GM12892 (cell line): ENCODE measurements around the gene NOMO2.
"Not testable (repeated sequence)": the region's sequence is repeated elsewhere in the genome, so short reads cannot be mapped to it uniquely, and the experiment has no call there.

Experiments
- DNase-seq: peaks from one replicate; pipeline ENCODE4 v3.0.0; 2011; ENCODE audit not compliant: insufficient read length
- FAIRE-seq: peaks from 2 replicates; lab custom pipeline; 2011; peaks lifted over from hg19 to GRCh38; lab: Jason Lieb, UNC

Gene NOMO2

DNA sequence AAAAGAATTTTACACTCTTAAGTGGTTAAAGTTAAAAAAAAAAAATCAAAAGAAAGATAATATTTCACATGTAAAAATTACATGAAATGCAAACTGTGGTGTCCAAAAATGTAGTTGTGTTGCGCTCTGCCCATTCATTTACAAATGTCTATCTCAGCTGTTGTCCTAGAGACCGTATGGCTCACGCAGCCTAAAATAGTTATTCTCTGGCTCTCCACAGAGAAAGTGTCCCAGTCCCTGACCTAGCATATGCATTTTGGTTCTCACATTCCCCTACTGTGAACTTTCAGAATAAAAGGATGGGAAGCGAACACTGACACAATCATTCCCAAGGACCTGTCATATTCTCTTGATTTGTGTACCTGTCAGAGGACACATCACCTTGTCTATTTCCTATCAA lies 27.6 kb downstream of the NOMO2 start:
- FAIRE-seq = not testable (repeated sequence)

DNA sequence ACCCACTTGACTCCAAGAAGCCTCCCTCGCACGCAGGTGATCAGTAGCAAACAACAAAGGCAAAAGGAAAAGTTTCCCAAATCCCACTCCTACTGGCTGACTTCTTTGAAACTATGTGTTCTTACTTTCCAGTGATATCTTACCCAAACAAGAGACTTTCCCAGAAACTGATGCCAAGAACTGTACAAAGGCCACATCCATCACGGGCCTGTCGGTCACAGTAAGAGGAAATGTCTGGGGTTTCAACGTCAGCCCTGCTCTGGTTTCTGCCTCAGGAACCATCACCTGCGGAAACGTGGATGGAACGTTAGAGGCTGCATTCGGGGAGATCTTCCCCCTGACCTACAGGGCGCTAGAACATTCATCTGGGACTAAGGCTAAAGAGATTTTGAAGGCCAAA lies 30.6 kb downstream of the NOMO2 start:
- FAIRE-seq, DNase-seq: not testable (repeated sequence)

More for the DNA sequence above, 27.6 kb downstream of the NOMO2 start:
- not testable (repeated sequence) for DNase-seq

GRCh38 chr16:18530329-18530728 lies 31.6 kb downstream of the NOMO2 start:
- not testable (repeated sequence) for FAIRE-seq, DNase-seq

GRCh38 chr16:18526547-18526946 lies 35.4 kb downstream of the NOMO2 start:
- FAIRE-seq, DNase-seq: not testable (repeated sequence)

- not testable (repeated sequence) for DNase-seq, FAIRE-seq
These were observed 35.9 kb downstream of the NOMO2 start for GRCh38 chr16:18525882-18526482.

DNA sequence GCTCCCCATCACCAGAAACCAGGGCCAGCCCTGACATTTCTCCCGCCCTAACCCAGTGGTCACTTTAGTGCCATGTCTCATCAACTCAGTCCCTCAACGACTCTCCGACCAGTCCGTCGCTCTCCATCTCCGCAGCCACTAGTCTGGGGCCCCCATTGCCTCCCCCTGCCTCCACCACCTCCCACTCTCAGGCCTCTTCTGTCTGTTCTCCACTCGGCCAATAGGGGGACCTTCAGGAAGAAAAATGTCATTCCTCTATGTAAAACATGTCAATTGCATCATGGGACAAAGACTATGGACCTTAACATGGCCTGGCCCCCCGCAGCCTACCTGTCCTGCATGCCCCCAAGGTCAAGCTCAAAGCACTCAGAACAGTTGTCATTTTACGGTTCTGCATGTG lies 39.3 kb downstream of the NOMO2 start:
- FAIRE-seq, DNase-seq: not testable (repeated sequence)

DNA sequence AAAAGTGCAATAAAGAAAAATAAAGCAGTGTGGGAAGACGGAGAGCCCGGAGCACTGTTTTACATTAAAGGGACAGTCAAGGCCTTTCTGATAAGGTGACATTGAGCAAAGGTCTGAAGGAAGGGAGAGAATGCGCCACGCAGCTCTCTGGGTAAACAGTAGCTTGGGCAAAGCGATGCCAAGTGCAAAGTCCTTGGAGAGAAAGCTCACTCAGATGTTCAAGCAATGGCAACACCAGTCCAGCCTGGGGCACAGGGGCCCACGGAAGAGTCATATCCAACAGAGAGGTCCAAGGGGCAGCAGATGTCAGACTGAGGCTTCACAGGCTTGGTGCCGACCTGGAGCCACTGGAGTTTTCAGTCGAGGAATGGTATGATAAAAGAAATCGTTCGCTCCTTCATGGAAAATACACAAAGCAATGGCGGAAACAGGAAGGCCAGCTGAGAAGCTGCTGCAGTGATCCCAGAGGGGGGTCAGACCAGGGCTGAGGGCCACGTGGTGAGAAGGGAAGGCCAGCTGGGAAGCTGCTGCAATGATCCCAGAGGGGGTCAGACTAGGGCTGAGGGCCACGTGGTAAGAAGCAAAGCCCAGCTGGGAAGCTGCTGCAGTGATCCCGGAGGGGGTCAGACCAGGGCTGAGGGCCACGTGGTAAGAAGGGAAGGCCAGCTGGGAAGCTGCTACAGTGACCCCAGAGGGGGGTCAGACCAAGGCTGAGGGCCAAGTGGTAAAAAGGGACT lies 40.3 kb downstream of the NOMO2 start:
- FAIRE-seq, DNase-seq: not testable (repeated sequence)

GRCh38 chr16:18518536-18519283 lies 43.2 kb downstream of the NOMO2 start:
- not testable (repeated sequence) for DNase-seq, FAIRE-seq

DNA sequence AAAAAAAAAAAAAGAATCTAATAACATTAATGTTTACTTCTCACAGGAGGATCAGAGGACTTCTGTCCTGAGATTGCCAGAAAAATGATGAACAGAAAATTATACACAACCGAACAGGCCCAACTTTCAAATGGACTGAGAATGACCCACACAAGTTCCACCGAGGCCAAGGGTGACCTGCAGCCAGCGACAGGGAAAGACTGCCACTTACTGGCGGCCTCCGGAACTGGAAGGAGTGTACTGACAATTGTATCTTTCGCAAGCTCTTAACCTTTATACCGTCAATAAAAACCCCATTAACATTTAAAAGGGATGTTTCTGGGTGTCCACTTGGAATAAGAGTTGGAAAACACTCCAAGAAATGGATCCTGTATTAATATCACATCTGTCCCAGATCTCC lies 63.5 kb downstream of the NOMO2 start:
- DNase-seq, FAIRE-seq: not testable (repeated sequence)

- DNase-seq, FAIRE-seq: not testable (repeated sequence)
These were observed 64.9 kb downstream of the NOMO2 start for GRCh38 chr16:18497032-18497431.

DNA sequence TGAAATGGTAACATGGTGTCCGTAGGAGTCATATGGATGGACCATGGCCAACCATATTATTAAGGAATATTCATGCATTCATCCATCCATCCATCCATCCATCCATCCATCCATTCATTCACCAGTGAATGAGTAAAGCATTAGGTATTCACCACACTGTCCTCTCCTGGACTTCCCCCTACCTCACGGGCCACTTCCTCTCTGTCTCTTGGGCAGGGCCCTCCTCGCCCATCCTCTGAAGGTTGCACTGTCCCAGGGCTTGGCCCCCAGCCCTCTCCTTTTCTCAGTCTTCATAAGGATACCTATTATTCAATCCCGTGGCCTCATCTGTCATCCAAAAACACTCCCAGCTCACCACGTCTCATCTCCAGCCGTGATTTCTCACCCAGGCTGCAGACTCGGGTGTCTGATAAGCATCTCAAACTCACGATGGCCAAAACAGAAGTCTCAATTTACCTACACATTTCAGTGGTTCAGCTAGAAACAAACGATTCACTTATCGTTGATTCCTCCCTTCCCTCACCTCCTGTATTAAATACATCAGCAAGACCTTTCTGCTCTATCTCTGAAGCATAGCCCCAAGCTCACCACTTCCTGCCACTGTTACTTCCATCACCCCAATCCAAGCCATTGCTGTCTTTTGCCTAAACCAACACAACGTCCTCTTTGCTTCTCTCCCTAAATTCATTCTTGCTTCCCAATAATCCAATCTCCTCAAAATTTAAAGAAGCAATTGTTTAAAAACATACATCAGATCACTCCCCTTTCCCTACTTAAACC lies 69.6 kb downstream of the NOMO2 start:
- DNase-seq, FAIRE-seq: not testable (repeated sequence)

GRCh38 chr16:18436025-18436424 lies 125.9 kb downstream of the NOMO2 start:
- DNase-seq, FAIRE-seq: not testable (repeated sequence)

DNA sequence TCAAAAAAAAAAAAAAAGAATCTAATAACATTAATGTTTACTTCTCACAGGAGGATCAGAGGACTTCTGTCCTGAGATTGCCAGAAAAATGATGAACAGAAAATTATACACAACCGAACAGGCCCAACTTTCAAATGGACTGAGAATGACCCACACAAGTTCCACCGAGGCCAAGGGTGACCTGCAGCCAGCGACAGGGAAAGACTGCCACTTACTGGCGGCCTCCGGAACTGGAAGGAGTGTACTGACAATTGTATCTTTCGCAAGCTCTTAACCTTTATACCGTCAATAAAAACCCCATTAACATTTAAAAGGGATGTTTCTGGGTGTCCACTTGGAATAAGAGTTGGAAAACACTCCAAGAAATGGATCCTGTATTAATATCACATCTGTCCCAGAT lies 146.1 kb downstream of the NOMO2 start:
- DNase-seq, FAIRE-seq: not testable (repeated sequence)

DNA sequence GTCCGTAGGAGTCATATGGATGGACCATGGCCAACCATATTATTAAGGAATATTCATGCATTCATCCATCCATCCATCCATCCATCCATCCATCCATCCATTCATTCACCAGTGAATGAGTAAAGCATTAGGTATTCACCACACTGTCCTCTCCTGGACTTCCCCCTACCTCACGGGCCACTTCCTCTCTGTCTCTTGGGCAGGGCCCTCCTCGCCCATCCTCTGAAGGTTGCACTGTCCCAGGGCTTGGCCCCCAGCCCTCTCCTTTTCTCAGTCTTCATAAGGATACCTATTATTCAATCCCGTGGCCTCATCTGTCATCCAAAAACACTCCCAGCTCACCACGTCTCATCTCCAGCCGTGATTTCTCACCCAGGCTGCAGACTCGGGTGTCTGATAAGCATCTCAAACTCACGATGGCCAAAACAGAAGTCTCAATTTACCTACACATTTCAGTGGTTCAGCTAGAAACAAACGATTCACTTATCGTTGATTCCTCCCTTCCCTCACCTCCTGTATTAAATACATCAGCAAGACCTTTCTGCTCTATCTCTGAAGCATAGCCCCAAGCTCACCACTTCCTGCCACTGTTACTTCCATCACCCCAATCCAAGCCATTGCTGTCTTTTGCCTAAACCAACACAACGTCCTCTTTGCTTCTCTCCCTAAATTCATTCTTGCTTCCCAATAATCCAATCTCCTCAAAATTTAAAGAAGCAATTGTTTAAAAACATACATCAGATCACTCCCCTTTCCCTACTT lies 152.2 kb downstream of the NOMO2 start:
- not testable (repeated sequence) for FAIRE-seq, DNase-seq

DNA sequence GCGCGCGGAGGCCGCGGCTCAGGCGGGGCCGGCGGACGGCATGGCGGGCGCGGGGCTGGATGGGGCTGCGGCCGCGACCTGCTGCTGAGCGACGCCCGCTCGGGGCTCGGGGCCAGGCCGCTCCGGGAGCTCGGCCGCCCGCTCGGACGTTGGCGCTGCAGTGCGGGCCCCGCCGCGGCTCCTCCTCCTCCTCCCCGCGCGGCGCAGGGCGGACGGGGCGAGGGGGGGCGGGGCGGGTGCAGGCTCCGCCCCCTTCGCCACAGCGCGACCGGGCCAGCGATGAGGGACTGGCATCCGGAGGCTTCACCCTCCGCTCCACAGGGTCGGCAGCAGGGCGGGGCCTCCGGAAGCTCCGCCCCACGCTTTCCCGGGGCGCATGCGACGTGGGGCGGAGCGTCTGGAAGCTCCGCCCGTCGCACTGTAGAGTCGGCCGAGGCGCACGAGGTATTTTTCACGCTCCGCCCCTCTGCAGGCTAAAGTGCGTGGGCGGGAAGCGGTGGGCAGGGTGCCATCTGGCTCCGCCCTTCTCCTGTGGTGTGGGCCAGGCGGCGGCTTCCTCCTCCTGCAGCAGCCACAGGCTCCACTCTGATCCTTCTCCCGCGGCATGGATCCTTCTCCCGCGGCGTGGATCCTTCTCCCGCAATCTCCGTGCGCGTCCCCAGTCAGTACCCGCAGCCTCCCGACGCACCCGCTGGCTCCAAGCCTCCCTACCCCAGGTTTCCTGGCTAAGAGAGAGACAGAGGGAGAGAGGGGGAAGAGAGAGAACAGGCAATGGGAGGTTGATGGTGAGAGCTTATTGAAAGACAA lies 159.8 kb downstream of the NOMO2 start:
- DNase-seq, FAIRE-seq: not testable (repeated sequence)

DNA sequence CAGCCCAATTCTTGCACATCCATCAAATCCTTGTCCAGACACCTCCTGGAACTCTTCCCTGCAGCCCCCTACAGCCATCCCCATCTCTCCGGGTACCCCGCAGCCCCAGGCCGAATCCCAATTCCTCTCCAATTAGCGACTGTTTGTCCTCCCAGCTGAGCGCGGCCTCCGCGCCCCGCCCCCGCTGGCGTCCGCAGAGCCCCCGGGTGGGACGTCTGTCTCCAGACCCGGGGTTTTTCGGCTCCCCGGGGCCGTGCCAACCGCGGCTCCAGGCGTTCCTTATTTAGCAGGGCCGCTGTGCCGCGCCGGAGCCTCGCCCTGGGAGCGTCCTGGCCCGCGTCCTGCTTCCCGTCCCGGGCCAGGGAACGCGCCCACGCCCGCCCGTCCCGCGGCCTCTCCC lies 160.7 kb downstream of the NOMO2 start:
- FAIRE-seq, DNase-seq: not testable (repeated sequence)

- FAIRE-seq = not testable (repeated sequence)
These were observed 167.5 kb downstream of the NOMO2 start for GRCh38 chr16:18394363-18394762.

GRCh38 chr16:18387767-18388166 lies 174.1 kb downstream of the NOMO2 start:
- not testable (repeated sequence) for DNase-seq, FAIRE-seq

More at GRCh38 chr16:18394363-18394762, 167.5 kb downstream of the NOMO2 start:
- not testable (repeated sequence) for DNase-seq
